ENCODE data around the gene SORCS2. TPM values are rescaled to one million over a fixed set of nuclear protein-coding genes. Genes with fewer than 3 reads are reported as not detected.

Gene SORCS2
- total RNA-seq, 1 experiment from 2014 or later, result not detected

DNA sequence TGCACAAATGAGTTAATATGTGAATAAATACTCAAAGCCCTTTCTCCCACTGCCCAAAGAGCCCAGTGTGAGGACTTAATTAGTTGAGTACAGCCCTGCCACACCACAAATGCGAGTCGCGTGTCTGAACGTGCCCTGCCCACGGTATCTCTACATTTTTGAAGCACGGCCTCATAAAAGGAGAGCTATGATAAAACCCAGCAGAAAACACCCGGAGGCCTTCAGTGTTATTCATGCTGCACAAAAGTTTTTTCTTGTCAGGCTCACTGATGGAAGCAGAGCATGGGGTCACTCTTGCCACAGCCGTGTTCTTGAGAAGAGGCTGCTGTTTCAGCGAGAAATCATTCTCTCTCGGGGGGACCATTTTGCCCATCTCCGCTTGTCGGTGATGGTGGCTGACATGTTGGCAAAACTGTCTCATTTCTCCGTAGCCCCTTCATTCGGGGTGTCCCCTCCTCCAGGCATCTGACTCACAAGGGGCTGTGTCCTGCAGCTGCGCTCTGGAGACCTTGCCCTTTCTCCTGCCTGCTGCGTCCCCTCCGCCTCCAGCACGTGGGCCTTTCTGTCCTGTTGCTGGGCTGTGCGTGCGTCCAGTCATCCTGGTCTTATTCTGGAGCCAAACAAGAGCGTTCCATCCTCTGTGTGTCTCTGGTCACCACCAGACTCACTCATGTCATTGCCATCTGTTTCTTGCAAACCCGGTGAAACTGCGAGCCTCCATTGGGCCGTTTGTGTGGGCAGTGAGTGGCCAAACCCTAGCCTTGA, 88.8 kb downstream of the SORCS2 start:
- Mint-ChIP-seq H3K4me1 (ENCODE audit: insufficient read depth, unreplicated experiment) (no peaks in the 10 kb centered on the region), H3K9me3 (ENCODE audit: unreplicated experiment) (no peaks in the 10 kb centered on the region)

DNA sequence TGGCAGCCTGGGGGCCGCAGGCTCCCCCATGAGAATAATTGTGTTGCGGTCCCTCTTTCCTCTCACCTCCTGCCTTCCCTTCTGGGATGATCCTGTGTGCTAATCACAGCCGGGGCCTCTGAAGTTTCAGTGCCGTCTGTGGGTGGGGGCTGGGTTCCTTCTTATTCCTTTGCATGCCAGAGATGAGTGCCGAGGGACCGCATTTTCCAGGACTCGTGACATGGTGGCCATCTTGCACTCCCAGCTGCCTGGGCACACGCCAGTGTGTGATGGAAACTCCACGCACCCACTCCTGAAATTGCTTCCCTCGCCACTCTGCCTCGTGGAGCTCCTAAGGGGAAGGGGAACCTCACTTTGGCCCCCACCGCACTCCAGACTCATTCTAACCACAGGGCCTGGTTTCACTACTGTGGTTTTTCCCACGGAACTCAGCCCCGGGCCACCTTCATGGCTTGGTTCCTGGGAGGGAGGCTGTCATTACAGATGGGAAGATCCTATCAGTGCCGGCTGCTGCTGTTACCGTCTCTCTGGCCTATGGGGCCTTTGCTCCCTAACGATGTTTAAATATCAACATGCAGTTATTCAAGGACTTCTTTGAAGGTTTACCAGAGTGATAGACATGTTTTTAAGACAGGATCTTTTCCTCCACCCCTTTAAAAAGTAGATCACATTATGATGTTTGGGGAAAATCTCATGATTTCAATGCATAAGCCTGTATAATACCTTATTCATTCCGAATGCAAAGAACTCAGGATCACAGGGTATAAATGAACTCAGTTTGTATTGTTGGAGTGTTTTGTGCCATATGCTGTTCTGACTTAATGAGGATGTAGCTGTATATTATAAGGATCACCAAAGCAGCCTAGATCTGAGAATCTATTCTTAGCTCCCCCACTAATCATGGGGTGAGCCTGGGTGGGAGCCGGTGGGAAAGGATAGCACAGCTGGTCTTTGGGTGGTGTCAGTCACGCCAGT, 89.6 kb downstream of the SORCS2 start:
- Mint-ChIP-seq H3K9me3 (ENCODE audit: unreplicated experiment) (no peaks in the 10 kb centered on the region), H3K27me3 (ENCODE audit: insufficient read depth, unreplicated experiment) (peaks cover 35% of the 10 kb centered on the region), H3K36me3 (ENCODE audit: insufficient read depth, unreplicated experiment) (no peaks in the 10 kb centered on the region), H3K27ac (ENCODE audit: low read depth, unreplicated experiment) (no peak overlapping the region), H3K4me1 (ENCODE audit: insufficient read depth, unreplicated experiment) (no peaks in the 10 kb centered on the region), H3K4me3 (ENCODE audit: unreplicated experiment) (no peak overlapping the region)
- TF ChIP-seq, protein P1, sequence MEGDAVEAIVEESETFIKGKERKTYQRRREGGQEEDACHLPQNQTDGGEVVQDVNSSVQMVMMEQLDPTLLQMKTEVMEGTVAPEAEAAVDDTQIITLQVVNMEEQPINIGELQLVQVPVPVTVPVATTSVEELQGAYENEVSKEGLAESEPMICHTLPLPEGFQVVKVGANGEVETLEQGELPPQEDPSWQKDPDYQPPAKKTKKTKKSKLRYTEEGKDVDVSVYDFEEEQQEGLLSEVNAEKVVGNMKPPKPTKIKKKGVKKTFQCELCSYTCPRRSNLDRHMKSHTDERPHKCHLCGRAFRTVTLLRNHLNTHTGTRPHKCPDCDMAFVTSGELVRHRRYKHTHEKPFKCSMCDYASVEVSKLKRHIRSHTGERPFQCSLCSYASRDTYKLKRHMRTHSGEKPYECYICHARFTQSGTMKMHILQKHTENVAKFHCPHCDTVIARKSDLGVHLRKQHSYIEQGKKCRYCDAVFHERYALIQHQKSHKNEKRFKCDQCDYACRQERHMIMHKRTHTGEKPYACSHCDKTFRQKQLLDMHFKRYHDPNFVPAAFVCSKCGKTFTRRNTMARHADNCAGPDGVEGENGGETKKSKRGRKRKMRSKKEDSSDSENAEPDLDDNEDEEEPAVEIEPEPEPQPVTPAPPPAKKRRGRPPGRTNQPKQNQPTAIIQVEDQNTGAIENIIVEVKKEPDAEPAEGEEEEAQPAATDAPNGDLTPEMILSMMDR (IDR thresholded peaks at IDR 0.05; ENCODE audit: unreplicated experiment), result no peak
- DNase-seq (ENCODE audit: unreplicated experiment), result no peak
- no TSS peak for BruUV-seq (replicated peaks)
- ChIA-PET POLR2A (no interaction called here), CTCF (no interaction called here)
- intact Hi-C loops (cut with micrococcal nuclease), result no loop called here

More for the DNA sequence above, 88.8 kb downstream of the SORCS2 start:
- Mint-ChIP-seq H3K27me3 (ENCODE audit: insufficient read depth, unreplicated experiment) (peaks cover 26% of the 10 kb centered on the region), H3K4me3 (ENCODE audit: unreplicated experiment) (no peak overlapping the region), H3K27ac (ENCODE audit: low read depth, unreplicated experiment) (no peak overlapping the region), H3K36me3 (ENCODE audit: insufficient read depth, unreplicated experiment) (no peaks in the 10 kb centered on the region)
- BruUV-seq (replicated peaks), result no TSS peak
- no peak for DNase-seq (ENCODE audit: unreplicated experiment)
- TF ChIP-seq, protein P1 (IDR thresholded peaks at IDR 0.05; ENCODE audit: unreplicated experiment), result no peak
- ChIA-PET CTCF (interaction anchor here (0.9 kb wide), 1 partner anchor 15 kb away, joined by 5 read pairs; no protein-coding TSS in a partner anchor), POLR2A (no interaction called here)
- intact Hi-C loops (cut with micrococcal nuclease), result no loop called here

DNA sequence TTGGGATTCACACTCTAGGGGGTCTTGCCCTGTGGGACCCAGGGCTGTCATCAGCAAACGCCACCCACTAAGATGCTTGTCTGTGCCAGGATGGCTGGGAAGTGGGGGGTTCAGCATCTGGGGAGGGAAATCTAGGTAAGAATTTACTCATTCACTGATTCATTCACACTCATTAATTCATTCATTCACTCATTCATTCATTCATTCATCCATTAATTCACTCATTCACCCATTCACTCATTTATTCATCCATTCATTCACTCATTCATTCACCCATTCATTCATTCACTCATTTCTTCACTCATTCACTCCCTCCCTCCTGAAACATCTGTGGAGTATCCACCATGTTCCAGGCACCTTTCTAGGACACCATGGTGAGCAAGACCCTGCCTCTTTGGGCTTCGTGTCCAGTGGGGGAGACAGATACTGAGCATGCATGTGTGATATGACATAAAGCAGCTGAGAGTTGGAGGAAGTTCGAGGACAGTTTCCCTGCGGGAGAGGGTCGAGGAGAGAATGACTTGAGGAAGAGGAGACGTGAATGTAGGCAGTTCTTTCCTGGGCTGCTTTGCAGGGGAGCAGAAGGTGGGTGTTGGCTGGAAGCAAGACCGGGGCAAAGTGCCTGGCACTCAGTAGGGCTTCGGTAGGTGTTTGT, 90.6 kb downstream of the SORCS2 start:
- no peaks in the 10 kb centered on the region for H3K4me1 Mint-ChIP-seq (ENCODE audit: insufficient read depth, unreplicated experiment)
- BruUV-seq (replicated peaks), result no TSS peak
- intact Hi-C loops (cut with micrococcal nuclease), result no loop called here
- no peak overlapping the region for H3K4me3 Mint-ChIP-seq (ENCODE audit: unreplicated experiment)
- H3K27me3 Mint-ChIP-seq (ENCODE audit: insufficient read depth, unreplicated experiment), result peaks cover 43% of the 10 kb centered on the region
- TF ChIP-seq, protein P1 (IDR thresholded peaks at IDR 0.05; ENCODE audit: unreplicated experiment), result no peak
- DNase-seq (ENCODE audit: unreplicated experiment), result no peak
- H3K36me3 Mint-ChIP-seq (ENCODE audit: insufficient read depth, unreplicated experiment), result no peaks in the 10 kb centered on the region
- POLR2A ChIA-PET, result no interaction called here
- H3K9me3 Mint-ChIP-seq (ENCODE audit: unreplicated experiment), result no peaks in the 10 kb centered on the region
- no peak overlapping the region for H3K27ac Mint-ChIP-seq (ENCODE audit: low read depth, unreplicated experiment)
- CTCF ChIA-PET, result no interaction called here

Measured in MCF 10A (cell line).